ENCODE measurements around the gene USP33.
"Not testable (repeated sequence)": the region's sequence is repeated elsewhere in the genome, so short reads cannot be mapped to it uniquely, and the experiment has no call there.

USP33 gene

GRCh38 chr1:77741316-77741715 is 18.3 kb downstream of the USP33 start:
- no peak for DNase-seq (ENCODE audit: insufficient read length, low spot score)
- FAIRE-seq = no peak
- TF ChIP-seq PAX5 (IDR thresholded peaks at IDR 0.05; ENCODE audit: insufficient read depth, low read length, severe bottlenecking) = no peak
- no peak for TF ChIP-seq SPI1 (IDR thresholded peaks at IDR 0.05; ENCODE audit: low read depth, low read length)
- no peak for TF ChIP-seq POLR2A (IDR thresholded peaks at IDR 0.05; ENCODE audit: low read depth, low read length)
- TF ChIP-seq POLR2AphosphoS5 (IDR thresholded peaks at IDR 0.05; ENCODE audit: low read depth, low read length) = no peak
- no peak for TF ChIP-seq TAF1 (IDR thresholded peaks at IDR 0.05; ENCODE audit: low read depth, low read length)
- no peak for TF ChIP-seq POU2F2 (IDR thresholded peaks at IDR 0.05; ENCODE audit: low read depth, low read length)

- FAIRE-seq = no peak
- no peak for TF ChIP-seq TAF1 (IDR thresholded peaks at IDR 0.05; ENCODE audit: low read depth, low read length)
- no peak for TF ChIP-seq SPI1 (IDR thresholded peaks at IDR 0.05; ENCODE audit: low read depth, low read length)
- TF ChIP-seq POU2F2 (IDR thresholded peaks at IDR 0.05; ENCODE audit: low read depth, low read length) = no peak
- TF ChIP-seq POLR2A (IDR thresholded peaks at IDR 0.05; ENCODE audit: low read depth, low read length) = no peak
- TF ChIP-seq PAX5 (IDR thresholded peaks at IDR 0.05; ENCODE audit: insufficient read depth, low read length, severe bottlenecking) = no peak
- TF ChIP-seq POLR2AphosphoS5 (IDR thresholded peaks at IDR 0.05; ENCODE audit: low read depth, low read length) = no peak
These were observed 20.4 kb downstream of the USP33 start for GRCh38 chr1:77739235-77739634.

GRCh38 chr1:77732090-77732489 is 27.6 kb downstream of the USP33 start:
- no peak for TF ChIP-seq POU2F2 (IDR thresholded peaks at IDR 0.05; ENCODE audit: low read depth, low read length)
- no peak for TF ChIP-seq TAF1 (IDR thresholded peaks at IDR 0.05; ENCODE audit: low read depth, low read length)
- FAIRE-seq = no peak
- DNase-seq (ENCODE audit: insufficient read length, low spot score) = no peak

More at GRCh38 chr1:77739235-77739634, 20.4 kb downstream of the USP33 start:
- DNase-seq (ENCODE audit: insufficient read length, low spot score) = no peak

GRCh38 chr1:77725706-77726105 is 33.9 kb downstream of the USP33 start:
- no peak for FAIRE-seq
- TF ChIP-seq POLR2AphosphoS5 (IDR thresholded peaks at IDR 0.05; ENCODE audit: low read depth, low read length) (no peak), TAF1 (IDR thresholded peaks at IDR 0.05; ENCODE audit: low read depth, low read length) (no peak), POLR2A (IDR thresholded peaks at IDR 0.05; ENCODE audit: low read depth, low read length) (no peak), PAX5 (IDR thresholded peaks at IDR 0.05; ENCODE audit: insufficient read depth, low read length, severe bottlenecking) (no peak)
- no peak for DNase-seq (ENCODE audit: insufficient read length, low spot score)

- TF ChIP-seq POLR2A (IDR thresholded peaks at IDR 0.05; ENCODE audit: low read depth, low read length) = no peak
- TF ChIP-seq SPI1 (IDR thresholded peaks at IDR 0.05; ENCODE audit: low read depth, low read length) = no peak
- TF ChIP-seq POU2F2 (IDR thresholded peaks at IDR 0.05; ENCODE audit: low read depth, low read length) = no peak
- no peak for TF ChIP-seq PAX5 (IDR thresholded peaks at IDR 0.05; ENCODE audit: insufficient read depth, low read length, severe bottlenecking)
- no peak for TF ChIP-seq TAF1 (IDR thresholded peaks at IDR 0.05; ENCODE audit: low read depth, low read length)
- no peak for TF ChIP-seq POLR2AphosphoS5 (IDR thresholded peaks at IDR 0.05; ENCODE audit: low read depth, low read length)
- FAIRE-seq (no peak), DNase-seq (ENCODE audit: insufficient read length, low spot score) (no peak)
These were observed 41.5 kb downstream of the USP33 start for GRCh38 chr1:77718181-77718580.

DNA sequence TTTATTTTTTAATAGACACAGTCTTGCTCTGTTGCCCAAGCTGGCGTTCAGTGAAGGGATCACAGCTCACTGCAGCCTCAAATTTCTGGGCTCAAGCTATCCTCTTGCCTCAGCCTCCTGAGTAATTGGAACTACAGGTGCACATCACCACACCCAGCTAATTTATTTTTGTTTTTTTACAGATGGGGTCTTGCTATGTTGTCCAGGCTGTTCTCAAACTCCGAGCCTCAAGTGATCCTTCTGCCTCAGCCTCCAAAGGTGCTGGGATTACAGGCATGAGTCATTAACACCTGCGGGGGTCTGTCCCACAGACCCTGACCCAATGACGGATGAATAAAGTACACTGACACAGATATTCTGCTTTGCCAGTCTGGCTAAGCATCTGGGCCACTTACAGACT is 43.6 kb downstream of the USP33 start:
- DNase-seq (ENCODE audit: insufficient read length, low spot score) (no peak), FAIRE-seq (peak; percentile 28)
- TF ChIP-seq TAF1 (IDR thresholded peaks at IDR 0.05; ENCODE audit: low read depth, low read length) (no peak), POU2F2 (IDR thresholded peaks at IDR 0.05; ENCODE audit: low read depth, low read length) (no peak), SPI1 (IDR thresholded peaks at IDR 0.05; ENCODE audit: low read depth, low read length) (no peak), POLR2A (IDR thresholded peaks at IDR 0.05; ENCODE audit: low read depth, low read length) (no peak)

- TF ChIP-seq POU2F2 (IDR thresholded peaks at IDR 0.05; ENCODE audit: low read depth, low read length) (no peak), PAX5 (IDR thresholded peaks at IDR 0.05; ENCODE audit: insufficient read depth, low read length, severe bottlenecking) (no peak), TAF1 (IDR thresholded peaks at IDR 0.05; ENCODE audit: low read depth, low read length) (no peak), POLR2AphosphoS5 (IDR thresholded peaks at IDR 0.05; ENCODE audit: low read depth, low read length) (no peak), SPI1 (IDR thresholded peaks at IDR 0.05; ENCODE audit: low read depth, low read length) (no peak), POLR2A (IDR thresholded peaks at IDR 0.05; ENCODE audit: low read depth, low read length) (no peak)
- DNase-seq (ENCODE audit: insufficient read length, low spot score) = no peak
- no peak for FAIRE-seq
These were observed 49.9 kb downstream of the USP33 start for GRCh38 chr1:77709727-77710126.

DNA sequence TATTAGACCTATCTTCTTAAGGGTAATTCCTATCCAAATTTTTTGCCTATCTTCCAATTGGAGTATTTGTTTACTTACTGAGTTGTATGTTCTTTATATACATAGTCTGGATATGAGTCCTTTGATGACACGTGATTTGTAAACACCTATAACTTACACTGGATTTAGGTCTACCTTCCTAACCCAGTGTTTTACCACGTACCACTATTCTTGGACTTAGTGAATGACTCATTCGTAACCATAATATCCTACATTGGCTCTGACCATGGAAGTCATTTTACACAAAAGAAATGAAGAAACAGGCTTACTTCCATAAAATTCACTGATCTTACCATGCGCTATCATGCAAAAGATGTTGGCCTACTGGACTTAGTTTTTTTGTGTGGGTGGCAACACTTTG is 53.3 kb downstream of the USP33 start:
- DNase-seq (ENCODE audit: insufficient read length, low spot score) = no peak

DNA sequence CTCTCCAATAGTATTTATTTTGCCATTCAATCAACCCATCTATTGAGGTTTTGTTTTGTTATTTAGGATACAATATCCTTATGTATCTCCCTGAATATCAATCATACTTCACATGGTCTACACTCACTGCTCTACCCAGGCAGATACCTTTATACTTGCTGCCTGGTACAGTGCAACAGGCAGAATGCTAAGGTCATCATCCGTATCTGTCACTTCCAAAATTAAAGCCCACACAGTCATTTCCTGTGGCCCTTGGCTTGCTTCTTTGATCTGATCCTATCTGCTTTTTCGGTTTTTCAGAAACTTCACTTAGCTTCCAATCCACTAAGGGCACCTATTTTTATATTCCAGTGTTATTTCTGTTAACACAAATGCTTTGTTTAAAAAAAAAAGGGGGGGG is 54.9 kb downstream of the USP33 start:
- FAIRE-seq (no peak), DNase-seq (ENCODE audit: insufficient read length, low spot score) (no peak)
- TF ChIP-seq TAF1 (IDR thresholded peaks at IDR 0.05; ENCODE audit: low read depth, low read length) (no peak), POU2F2 (IDR thresholded peaks at IDR 0.05; ENCODE audit: low read depth, low read length) (no peak), POLR2AphosphoS5 (IDR thresholded peaks at IDR 0.05; ENCODE audit: low read depth, low read length) (no peak), POLR2A (IDR thresholded peaks at IDR 0.05; ENCODE audit: low read depth, low read length) (no peak), PAX5 (IDR thresholded peaks at IDR 0.05; ENCODE audit: insufficient read depth, low read length, severe bottlenecking) (no peak), SPI1 (IDR thresholded peaks at IDR 0.05; ENCODE audit: low read depth, low read length) (no peak)

More for the DNA sequence above, 53.3 kb downstream of the USP33 start:
- TF ChIP-seq POU2F2 (IDR thresholded peaks at IDR 0.05; ENCODE audit: low read depth, low read length) (no peak), PAX5 (IDR thresholded peaks at IDR 0.05; ENCODE audit: insufficient read depth, low read length, severe bottlenecking) (no peak), SPI1 (IDR thresholded peaks at IDR 0.05; ENCODE audit: low read depth, low read length) (no peak), POLR2AphosphoS5 (IDR thresholded peaks at IDR 0.05; ENCODE audit: low read depth, low read length) (no peak), POLR2A (IDR thresholded peaks at IDR 0.05; ENCODE audit: low read depth, low read length) (no peak), TAF1 (IDR thresholded peaks at IDR 0.05; ENCODE audit: low read depth, low read length) (no peak)
- peak; percentile 74 for FAIRE-seq

- DNase-seq (ENCODE audit: insufficient read length, low spot score); FAIRE-seq: not testable (repeated sequence)
These were observed 60.0 kb downstream of the USP33 start for GRCh38 chr1:77699673-77700072.

- TF ChIP-seq TAF1 (IDR thresholded peaks at IDR 0.05; ENCODE audit: low read depth, low read length) = no peak
- no peak for TF ChIP-seq POLR2A (IDR thresholded peaks at IDR 0.05; ENCODE audit: low read depth, low read length)
- TF ChIP-seq SPI1 (IDR thresholded peaks at IDR 0.05; ENCODE audit: low read depth, low read length) = no peak
- TF ChIP-seq POLR2AphosphoS5 (IDR thresholded peaks at IDR 0.05; ENCODE audit: low read depth, low read length) = no peak
- TF ChIP-seq PAX5 (IDR thresholded peaks at IDR 0.05; ENCODE audit: insufficient read depth, low read length, severe bottlenecking) = no peak
- no peak for TF ChIP-seq POU2F2 (IDR thresholded peaks at IDR 0.05; ENCODE audit: low read depth, low read length)
- FAIRE-seq (no peak), DNase-seq (ENCODE audit: insufficient read length, low spot score) (no peak)
These were observed 62.2 kb downstream of the USP33 start for GRCh38 chr1:77697441-77697840.
